WERI-Rb-1 (cell line): ENCODE results near the gene KRT82.

Experiments
- DNase-seq: peaks from one replicate; pipeline ENCODE4 v3.0.0-alpha.2; 2020
- H3K27ac ChIP-seq: fragments of 250-450 bp; sonication (Bioruptor Pico); 2 replicates; pipeline ENCODE4 v1.5.1; 2020; ENCODE audit warnings: mild to moderate bottlenecking, moderate library complexity
- H3K27me3 ChIP-seq: fragments of 250-450 bp; sonication (Bioruptor Pico); 2 replicates; pipeline ENCODE4 v1.5.1; 2021; ENCODE audit warnings: mild to moderate bottlenecking, low read depth, moderate library complexity; ENCODE audit not compliant: insufficient read depth, severe bottlenecking
- H3K36me3 ChIP-seq: fragments of 250-450 bp; sonication (Bioruptor Pico); 2 replicates; pipeline ENCODE4 v1.5.1; 2020; ENCODE audit warnings: mild to moderate bottlenecking, moderate library complexity
- H3K4me3 ChIP-seq: 2 replicates; pipeline ENCODE4 v1.5.1; 2011; ENCODE audit warnings: low read depth, mild to moderate bottlenecking, control low read depth, low read length
- H3K9me3 ChIP-seq: fragments of 250-450 bp; sonication (Bioruptor Pico); 2 replicates; pipeline ENCODE4 v1.5.1; 2021; ENCODE audit warnings: mild to moderate bottlenecking, moderate library complexity; ENCODE audit not compliant: severe bottlenecking
- CTCF ChIP-seq: IDR thresholded peaks from 2 replicates; pipeline ENCODE4 v1.5.1; 2011; ENCODE audit warnings: low read depth, mild to moderate bottlenecking, control low read depth, inconsistent platforms, low read length

KRT82 gene

GRCh38 chr12:52369809-52370208 is 36.3 kb downstream of the KRT82 start:
- DNase-seq: no peak
- Histone ChIP-seq H3K9me3 (no peaks in the 10 kb centered on the region), H3K4me3 (no peak overlapping the region), H3K27ac (no peak overlapping the region), H3K36me3 (no peaks in the 10 kb centered on the region), H3K27me3 (peaks cover 34% of the 10 kb centered on the region)
- no peak for TF ChIP-seq CTCF

GRCh38 chr12:52369211-52369610 is 36.9 kb downstream of the KRT82 start:
- no peak for DNase-seq
- TF ChIP-seq CTCF: no peak
- H3K36me3 ChIP-seq: no peaks in the 10 kb centered on the region
- no peak overlapping the region for H3K4me3 ChIP-seq
- H3K27me3 ChIP-seq: peaks cover 32% of the 10 kb centered on the region
- no peaks in the 10 kb centered on the region for H3K9me3 ChIP-seq
- H3K27ac ChIP-seq: no peak overlapping the region

- peaks cover 25% of the 10 kb centered on the region for H3K27me3 ChIP-seq
- no peak overlapping the region for H3K4me3 ChIP-seq
- H3K9me3 ChIP-seq: no peaks in the 10 kb centered on the region
Observed at GRCh38 chr12:52368508-52368907, 37.6 kb downstream of the KRT82 start.

GRCh38 chr12:52367876-52368275 is 38.3 kb downstream of the KRT82 start:
- Histone ChIP-seq H3K4me3 (no peak overlapping the region), H3K36me3 (no peaks in the 10 kb centered on the region), H3K27me3 (peaks cover 25% of the 10 kb centered on the region), H3K9me3 (no peaks in the 10 kb centered on the region), H3K27ac (no peak overlapping the region)
- no peak for DNase-seq
- no peak for TF ChIP-seq CTCF

More at GRCh38 chr12:52368508-52368907, 37.6 kb downstream of the KRT82 start:
- H3K27ac ChIP-seq: no peak overlapping the region
- no peaks in the 10 kb centered on the region for H3K36me3 ChIP-seq
- TF ChIP-seq CTCF: no peak
- no peak for DNase-seq

- Histone ChIP-seq H3K27me3 (peaks cover 25% of the 10 kb centered on the region), H3K27ac (no peak within 1 kb of the TSS), H3K9me3 (no peaks in the 10 kb centered on the region), H3K36me3 (no peaks in the 10 kb centered on the region), H3K4me3 (no peak within 1 kb of the TSS)
- no peak for DNase-seq
- TF ChIP-seq CTCF: no peak
Observed at GRCh38 chr12:52366738-52367485, 39.2 kb downstream of the KRT82 start, which contains the start of gene KRT85. Gene KRT85, minus strand, starts transcription at chr12:52367481. Its CDS starts 76 bp downstream, at chr12:52367405.
